ENCODE measurements around the gene PDE10A. TPM values are rescaled to one million over a fixed set of nuclear protein-coding genes. Genes with fewer than 3 reads are reported as not detected.
"Not testable (repeated sequence)": the region's sequence is repeated elsewhere in the genome, so short reads cannot be mapped to it uniquely, and the experiment has no call there.

The PDE10A gene
- total RNA-seq, 1 donor from 2014 or later: 14.0 TPM

GRCh38 chr6:165585060-165585459, 78.0 kb downstream of the PDE10A start:
- DNase-seq: no peak

GRCh38 chr6:165584541-165584940, 78.5 kb downstream of the PDE10A start:
- DNase-seq: no peak

- DNase-seq: no peak
Measured at GRCh38 chr6:165581678-165582077, 81.4 kb downstream of the PDE10A start.

GRCh38 chr6:165580136-165580535, 82.9 kb downstream of the PDE10A start:
- no peak for DNase-seq

GRCh38 chr6:165579151-165579550, 83.9 kb downstream of the PDE10A start:
- DNase-seq: no peak

GRCh38 chr6:165577556-165577955, 85.5 kb downstream of the PDE10A start:
- DNase-seq: no peak

GRCh38 chr6:165575158-165575549, 87.9 kb downstream of the PDE10A start:
- no peak for DNase-seq

GRCh38 chr6:165574220-165575157, 88.6 kb downstream of the PDE10A start:
- no peak for DNase-seq

- DNase-seq: peak; percentile 66
Measured at GRCh38 chr6:165573671-165574070, 89.4 kb downstream of the PDE10A start.

GRCh38 chr6:165571721-165572132, 91.3 kb downstream of the PDE10A start:
- DNase-seq: peak; percentile 23

GRCh38 chr6:165571068-165571682, 91.9 kb downstream of the PDE10A start:
- peak; percentile 14 for DNase-seq

- DNase-seq: no peak
Measured at GRCh38 chr6:165568326-165568725, 94.7 kb downstream of the PDE10A start.

GRCh38 chr6:165566088-165566828, 96.8 kb downstream of the PDE10A start:
- DNase-seq: no peak

GRCh38 chr6:165562421-165563090, 100.5 kb downstream of the PDE10A start:
- DNase-seq: no peak

- no peak for DNase-seq
Measured at GRCh38 chr6:165559632-165560031, 103.4 kb downstream of the PDE10A start.

- DNase-seq: not testable (repeated sequence)
Measured at GRCh38 chr6:165558097-165558496, 104.9 kb downstream of the PDE10A start.

GRCh38 chr6:165557674-165558073, 105.4 kb downstream of the PDE10A start:
- no peak for DNase-seq

GRCh38 chr6:165556116-165556843, 106.8 kb downstream of the PDE10A start:
- DNase-seq: peak; percentile 28

- DNase-seq: not testable (repeated sequence)
Measured at GRCh38 chr6:165554644-165555043, 108.4 kb downstream of the PDE10A start.

GRCh38 chr6:165552248-165552736, 110.7 kb downstream of the PDE10A start:
- no peak for DNase-seq

- DNase-seq: no peak
Measured at GRCh38 chr6:165551828-165552227, 111.2 kb downstream of the PDE10A start.

All from tongue (tissue), 2 donors.